HG03045 (cell line): ENCODE measurements around the gene PPHLN1.

Experiments
- ATAC-seq: cut with Tn5 transposase; IDR thresholded peaks from one replicate; pipeline ENCODE4 v1.9.1; 2021; ENCODE audit warnings: mild to moderate bottlenecking, moderate library complexity; ENCODE audit not compliant: unreplicated experiment

The PPHLN1 gene

GRCh38 chr12:42432517-42433140 is 106.7 kb downstream of the PPHLN1 start:
- no peak for ATAC-seq

GRCh38 chr12:42440608-42441007 is 114.6 kb downstream of the PPHLN1 start:
- ATAC-seq = no peak

- ATAC-seq = no peak
These were observed 116.4 kb downstream of the PPHLN1 start for GRCh38 chr12:42442311-42442759.

GRCh38 chr12:42442888-42443287 is 116.9 kb downstream of the PPHLN1 start:
- no peak for ATAC-seq

GRCh38 chr12:42444192-42444943 is 118.4 kb downstream of the PPHLN1 start:
- no peak for ATAC-seq

- ATAC-seq = no peak
These were observed 119.9 kb downstream of the PPHLN1 start for GRCh38 chr12:42445891-42446290.

GRCh38 chr12:42446761-42447160 is 120.8 kb downstream of the PPHLN1 start:
- no peak for ATAC-seq

- no peak for ATAC-seq
These were observed 121.4 kb downstream of the PPHLN1 start for GRCh38 chr12:42447371-42447786.

GRCh38 chr12:42448841-42449240 is 122.9 kb downstream of the PPHLN1 start:
- ATAC-seq = no peak

GRCh38 chr12:42450248-42450647 is 124.3 kb downstream of the PPHLN1 start:
- ATAC-seq = no peak

- ATAC-seq = no peak
These were observed 132.6 kb downstream of the PPHLN1 start for GRCh38 chr12:42458575-42458974.

- no peak for ATAC-seq
These were observed 133.4 kb downstream of the PPHLN1 start for GRCh38 chr12:42459336-42459847.

- no peak for ATAC-seq
These were observed 136.5 kb downstream of the PPHLN1 start for GRCh38 chr12:42462486-42462885.

- no peak for ATAC-seq
These were observed 137.7 kb downstream of the PPHLN1 start for GRCh38 chr12:42463671-42464070.

GRCh38 chr12:42468341-42468821 is 142.4 kb downstream of the PPHLN1 start:
- ATAC-seq = no peak

GRCh38 chr12:42468921-42469320 is 143.0 kb downstream of the PPHLN1 start:
- peak; percentile 1 for ATAC-seq

- ATAC-seq = peak; percentile 97
These were observed 143.6 kb downstream of the PPHLN1 start for GRCh38 chr12:42469355-42470175.

GRCh38 chr12:42472376-42472775 is 146.4 kb downstream of the PPHLN1 start:
- no peak for ATAC-seq

GRCh38 chr12:42473130-42473529 is 147.2 kb downstream of the PPHLN1 start:
- no peak for ATAC-seq

GRCh38 chr12:42473561-42473960 is 147.6 kb downstream of the PPHLN1 start:
- no peak for ATAC-seq

GRCh38 chr12:42474391-42474790 is 148.4 kb downstream of the PPHLN1 start:
- ATAC-seq = no peak
